Thyroid gland (tissue), 4 donors: ENCODE measurements around the gene C2orf42. TPM values are rescaled to one million over a fixed set of nuclear protein-coding genes. Genes with fewer than 3 reads are reported as not detected.
"Not testable (repeated sequence)": the region's sequence is repeated elsewhere in the genome, so short reads cannot be mapped to it uniquely, and the experiment has no call there.

Source experiments
- DNase-seq, 2 donors: peaks; one replicate each; pipeline ENCODE4 v3.0.0-alpha.2; 2019
- H3K27ac ChIP-seq, 3 donors: fragments of 200-600 bp; sonication (generic); 1 replicate in 2 of 3; 2 replicates in 1 of 3; pipeline ENCODE4 v1.5.1; 2016 to 2019; ENCODE audit warnings: mild to moderate bottlenecking in 1 of 3, moderate library complexity in 1 of 3
- H3K27me3 ChIP-seq: fragments of 200-600 bp; sonication (generic); one replicate; pipeline ENCODE4 v1.5.1; 2019
- H3K36me3 ChIP-seq, 2 donors: fragments of 200-600 bp; sonication (generic); one replicate each; pipeline ENCODE4 v1.5.1; 2016 to 2019
- H3K4me1 ChIP-seq, 2 donors: fragments of 200-600 bp; sonication (generic); one replicate each; pipeline ENCODE4 v1.5.1; 2017 to 2019
- H3K4me3 ChIP-seq, 3 donors: fragments of 200-600 bp; sonication (generic); replicated peaks in 1 of 3; 1 replicate in 2 of 3; 2 replicates in 1 of 3; pipeline ENCODE4 v1.5.1; 2016; ENCODE audit warnings: mild to moderate bottlenecking in 1 of 3
- H3K9me3 ChIP-seq: fragments of 200-600 bp; sonication (generic); one replicate; pipeline ENCODE4 v1.5.1; 2017
- POLR2A ChIP-seq, 2 donors: fragments of 450-650 bp; IDR thresholded peaks; one replicate each; pipeline ENCODE4 v1.6.1; 2017; ENCODE audit warnings: antibody characterized with exemption in 2 of 2, mild to moderate bottlenecking in 2 of 2, moderate library complexity in 1 of 2
- WGBS, 2 donors: methylation state at CpG; one replicate each; pipeline ENCODE4 v1.1.5; 2017; 5-methylcytosine and 5-hydroxymethylcytosine counted together
- intact Hi-C: fragments of 100-400 bp; cut with DNase I; formaldehyde crosslinking; loops from one replicate; pipeline ENCODE4 v1.15.1; 2023
- total RNA-seq, 4 donors: library from RNA; depleted of rRNA; stranded (reverse); fragments of >200 nt; gene quantifications; one replicate each; pipeline ENCODE4 v1.2.3, GENCODE V29; 2016
- TF ChIP-seq, protein P1 (sequence below), 6 experiments: fragments of 200-600 bp in 3 of 6; fragments of 450-650 bp in 3 of 6; sonication (generic) in 3 of 6; IDR thresholded peaks; one replicate each; pipeline ENCODE4 v1.5.1; 2016 to 2019; ENCODE audit warnings: antibody characterized with exemption in 6 of 6, mild to moderate bottlenecking in 2 of 6, inconsistent platforms in 1 of 6, moderate library complexity in 1 of 6

The C2orf42 gene
- total RNA-seq, 4 donors from 2014 or later: 9.8 to 26.5 (median 18.0) TPM

DNA sequence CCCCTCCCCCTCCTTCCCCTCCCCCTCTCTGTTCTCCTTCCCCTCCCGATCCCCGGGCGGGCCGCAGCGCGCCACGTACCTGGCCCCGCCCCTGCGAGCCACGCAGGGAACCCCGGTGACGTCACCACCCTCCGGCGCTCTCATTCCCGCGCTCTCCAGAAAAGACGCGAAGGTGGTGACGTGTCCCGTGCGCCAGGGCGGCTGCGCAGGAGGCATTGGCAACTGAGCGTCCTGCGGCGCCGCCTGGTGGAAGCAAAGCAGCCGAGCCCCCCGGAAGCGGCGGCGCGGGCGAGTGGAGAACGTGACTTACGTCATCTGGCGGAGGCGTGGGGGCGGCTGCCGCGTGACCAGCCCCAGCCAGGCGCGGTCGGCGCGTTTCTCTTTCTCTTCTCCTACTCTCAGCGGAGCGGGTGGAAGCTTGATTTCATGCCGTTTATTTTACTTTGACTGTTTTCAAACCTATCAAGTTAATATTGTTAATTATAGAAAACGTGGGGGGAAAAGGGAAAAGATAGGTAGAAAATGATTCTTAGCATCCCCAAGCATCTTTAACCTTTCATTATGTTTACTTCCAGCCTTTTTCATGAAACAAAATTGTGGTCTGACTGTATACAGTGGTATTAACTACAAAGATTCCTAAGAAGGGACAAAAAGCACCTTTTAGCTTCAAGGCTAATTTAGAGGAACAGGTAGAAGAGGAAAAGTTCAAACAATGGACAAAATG is 48.1 kb downstream of the C2orf42 start:
- no peaks in the 10 kb centered on the region for H3K27me3 ChIP-seq
- H3K27ac ChIP-seq: peak overlapping the region; percentile 98 to 100 (median 99)
- H3K36me3 ChIP-seq: no peaks in the 10 kb centered on the region
- H3K4me1 ChIP-seq: peaks cover 26 to 31% of the 10 kb centered on the region in 2 donors
- TF ChIP-seq, protein P1, sequence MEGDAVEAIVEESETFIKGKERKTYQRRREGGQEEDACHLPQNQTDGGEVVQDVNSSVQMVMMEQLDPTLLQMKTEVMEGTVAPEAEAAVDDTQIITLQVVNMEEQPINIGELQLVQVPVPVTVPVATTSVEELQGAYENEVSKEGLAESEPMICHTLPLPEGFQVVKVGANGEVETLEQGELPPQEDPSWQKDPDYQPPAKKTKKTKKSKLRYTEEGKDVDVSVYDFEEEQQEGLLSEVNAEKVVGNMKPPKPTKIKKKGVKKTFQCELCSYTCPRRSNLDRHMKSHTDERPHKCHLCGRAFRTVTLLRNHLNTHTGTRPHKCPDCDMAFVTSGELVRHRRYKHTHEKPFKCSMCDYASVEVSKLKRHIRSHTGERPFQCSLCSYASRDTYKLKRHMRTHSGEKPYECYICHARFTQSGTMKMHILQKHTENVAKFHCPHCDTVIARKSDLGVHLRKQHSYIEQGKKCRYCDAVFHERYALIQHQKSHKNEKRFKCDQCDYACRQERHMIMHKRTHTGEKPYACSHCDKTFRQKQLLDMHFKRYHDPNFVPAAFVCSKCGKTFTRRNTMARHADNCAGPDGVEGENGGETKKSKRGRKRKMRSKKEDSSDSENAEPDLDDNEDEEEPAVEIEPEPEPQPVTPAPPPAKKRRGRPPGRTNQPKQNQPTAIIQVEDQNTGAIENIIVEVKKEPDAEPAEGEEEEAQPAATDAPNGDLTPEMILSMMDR (IDR thresholded peaks at IDR 0.05): peak; percentile 83 to 100 (median 94)
- TF ChIP-seq POLR2A (IDR thresholded peaks at IDR 0.05): peak in 1 of 2 donors; percentile 73
- DNase-seq: peak; percentile 99 to 100
- peak overlapping the region in 2 of 3 donors; percentile 1 to 65 for H3K4me3 ChIP-seq
- no peaks in the 10 kb centered on the region for H3K9me3 ChIP-seq
- intact Hi-C loops: no loop called here
- WGBS, 2 donors: 0 to 1% methylated on average over 14 to 34 of the region's 50 CpGs

DNA sequence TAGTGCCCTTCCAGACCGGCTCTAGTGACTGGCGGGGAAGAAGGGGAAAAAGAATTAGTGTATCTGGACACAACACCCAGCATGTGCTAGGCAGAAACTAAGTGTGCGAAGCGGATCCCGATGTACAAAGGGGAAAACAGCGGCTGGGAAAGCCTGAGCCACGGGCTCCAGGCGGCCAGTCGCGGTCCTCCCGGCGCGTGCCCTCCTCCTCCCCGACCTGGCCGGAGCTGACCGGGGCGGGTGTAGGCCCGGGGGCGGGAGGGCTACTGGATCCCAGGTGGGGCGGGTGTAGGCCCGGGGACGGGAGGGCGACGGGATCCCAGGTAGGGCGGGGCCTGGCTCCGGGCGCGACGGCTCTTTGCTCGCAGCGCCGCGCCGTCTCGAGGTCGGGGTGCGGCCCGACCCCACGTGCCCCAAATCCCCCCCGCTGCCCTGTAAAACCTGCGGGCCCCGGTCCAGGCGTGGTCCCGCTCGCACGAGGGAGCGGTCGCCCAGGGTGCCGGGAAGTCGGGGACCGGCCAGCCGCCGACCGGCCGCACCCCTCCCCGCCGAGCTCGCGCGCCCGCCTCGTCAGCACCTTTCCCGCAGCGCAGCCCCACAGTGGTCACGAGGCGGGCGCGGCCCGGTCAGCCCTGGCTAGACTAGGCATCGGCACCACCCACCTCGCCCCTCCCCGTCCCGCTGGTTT is 48.8 kb downstream of the C2orf42 start:
- Histone ChIP-seq H3K27me3 (no peaks in the 10 kb centered on the region), H3K9me3 (no peaks in the 10 kb centered on the region), H3K4me1 (peaks cover 26 to 31% of the 10 kb centered on the region in 2 donors), H3K4me3 (peak overlapping the region; percentile 3 to 65 (median 3)), H3K36me3 (no peaks in the 10 kb centered on the region), H3K27ac (peak overlapping the region; percentile 98 to 100 (median 99))
- peak; percentile 91 to 92 for TF ChIP-seq POLR2A (IDR thresholded peaks at IDR 0.05)
- TF ChIP-seq, protein P1 (IDR thresholded peaks at IDR 0.05): peak in 1 of 6 experiments; percentile 11
- peak; percentile 78 to 81 for DNase-seq
- intact Hi-C loops: loop anchor here (2.0 kb wide), 1 partner anchor 55 kb away; the partner anchor contains the start of gene PCBP1
- WGBS, 2 donors: 2 to 3% methylated on average over 21 to 26 of the region's 73 CpGs

DNA sequence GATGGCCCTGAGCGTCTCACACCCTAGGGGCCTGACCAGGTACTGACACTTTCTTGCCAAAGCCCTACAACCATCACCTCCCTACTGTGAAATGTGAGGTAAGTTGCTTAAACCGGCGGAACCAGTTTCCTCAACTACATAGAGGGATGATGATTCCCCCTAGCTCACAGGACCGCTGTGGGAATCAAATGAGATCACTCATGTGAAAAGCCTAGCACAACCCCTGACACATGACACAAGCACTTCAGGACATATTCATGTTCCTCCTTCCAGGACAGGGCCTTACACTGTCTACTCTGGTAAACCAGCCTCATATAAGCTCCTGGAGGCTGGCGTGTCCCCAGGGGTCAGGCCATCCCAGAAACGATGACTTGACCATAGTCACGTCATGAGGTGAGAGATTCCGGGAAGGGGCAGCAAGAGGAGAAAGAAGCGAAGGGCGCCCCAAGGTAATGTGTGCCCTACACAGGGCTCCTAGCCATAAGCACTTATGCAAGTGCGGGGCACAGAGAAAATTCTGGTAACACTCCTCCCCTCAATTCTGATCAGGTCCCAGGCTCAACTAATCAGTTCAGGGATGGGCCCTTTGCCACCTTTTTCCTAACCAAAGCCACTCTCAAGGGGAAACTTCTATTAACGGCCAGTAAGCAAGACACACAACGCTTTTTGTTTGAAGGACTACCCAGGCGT is 49.5 kb downstream of the C2orf42 start:
- TF ChIP-seq, protein P1 (IDR thresholded peaks at IDR 0.05): peak in 5 of 6 experiments; percentile 22 to 84 (median 71)
- TF ChIP-seq POLR2A (IDR thresholded peaks at IDR 0.05): peak; percentile 61 to 85
- H3K27ac ChIP-seq: peak overlapping the region; percentile 98 to 100 (median 99)
- intact Hi-C loops: loop anchor here (2.0 kb wide), 1 partner anchor 55 kb away; the partner anchor contains the start of gene PCBP1
- no peaks in the 10 kb centered on the region for H3K9me3 ChIP-seq
- no peaks in the 10 kb centered on the region for H3K27me3 ChIP-seq
- DNase-seq: peak; percentile 88 to 90
- 29 to 33% methylated on average over 14 of the region's 14 CpGs for WGBS, 2 donors
- H3K36me3 ChIP-seq: no peaks in the 10 kb centered on the region
- H3K4me1 ChIP-seq: peaks cover 26 to 36% of the 10 kb centered on the region in 2 donors
- peak overlapping the region; percentile 3 to 65 (median 3) for H3K4me3 ChIP-seq

DNA sequence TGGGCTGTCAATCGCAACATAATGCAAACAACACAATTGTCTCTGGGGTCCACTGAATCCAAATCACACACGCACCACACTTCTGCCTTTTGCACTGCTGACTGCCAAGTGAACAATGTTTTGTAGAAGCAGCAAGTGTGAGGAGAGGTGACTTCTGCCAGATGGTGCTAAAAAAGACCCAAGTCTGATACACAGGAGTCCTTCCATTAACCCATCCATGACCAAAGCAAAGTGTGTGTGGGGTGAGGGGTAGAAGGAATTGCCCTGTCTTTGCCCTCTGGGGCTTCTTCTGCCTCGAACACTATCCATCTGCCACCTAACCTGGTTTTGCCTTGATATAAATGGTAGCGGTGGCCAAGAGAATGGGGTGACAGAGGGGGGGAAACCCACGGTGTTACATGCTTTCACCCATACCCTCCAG is 50.0 kb downstream of the C2orf42 start:
- no peak overlapping the region for H3K4me3 ChIP-seq
- intact Hi-C loops: loop anchor here (2.0 kb wide), 1 partner anchor 54 kb away; the partner anchor contains the start of gene PCBP1
- no peak for DNase-seq
- H3K36me3 ChIP-seq: no peaks in the 10 kb centered on the region
- no peaks in the 10 kb centered on the region for H3K27me3 ChIP-seq
- 45 to 55% methylated on average over 5 of the region's 5 CpGs for WGBS, 2 donors
- H3K9me3 ChIP-seq: no peaks in the 10 kb centered on the region
- TF ChIP-seq POLR2A (IDR thresholded peaks at IDR 0.05): no peak
- TF ChIP-seq, protein P1 (IDR thresholded peaks at IDR 0.05): no peak
- H3K27ac ChIP-seq: peak overlapping the region; percentile 98 to 100 (median 99)
- H3K4me1 ChIP-seq: peaks cover 26 to 42% of the 10 kb centered on the region in 2 donors

DNA sequence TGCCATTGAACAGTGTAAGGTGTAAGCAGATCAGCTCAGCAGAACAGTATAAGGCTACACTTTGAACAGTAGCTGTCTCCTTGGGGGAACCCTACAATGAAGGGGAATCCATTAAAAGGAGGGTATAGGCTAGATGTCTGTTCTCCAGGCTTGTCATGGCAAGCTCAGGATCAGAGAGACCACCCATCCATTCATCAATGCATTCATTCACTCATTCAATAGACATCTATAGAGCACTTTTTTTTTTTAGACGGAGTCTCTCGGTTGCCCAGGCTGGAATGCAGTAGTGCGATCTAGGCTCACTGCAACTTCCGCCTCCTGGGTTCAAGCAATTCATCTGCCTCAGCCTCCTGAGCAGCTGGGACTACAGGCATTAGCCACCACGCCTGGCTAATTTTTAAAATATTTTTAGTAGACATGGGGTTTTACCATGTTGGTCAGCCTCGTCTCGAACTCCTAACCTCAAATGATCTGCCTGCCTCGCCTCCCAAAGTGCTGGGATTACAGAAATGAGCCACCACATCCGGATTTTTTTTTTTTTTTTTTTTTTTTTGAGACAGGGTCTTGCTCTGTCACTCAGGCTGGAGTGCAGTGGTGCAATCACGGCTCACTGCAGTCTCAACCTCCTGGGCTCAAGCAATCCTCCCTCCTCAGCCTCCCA is 56.4 kb downstream of the C2orf42 start:
- WGBS, 2 donors: 90 to 91% methylated on average over 10 of the region's 10 CpGs
- intact Hi-C loops, H3K4me3 ChIP-seq, DNase-seq, H3K9me3 ChIP-seq, H3K36me3 ChIP-seq, H3K27me3 ChIP-seq: not testable (repeated sequence)
- Histone ChIP-seq H3K27ac (peak overlapping the region; percentile 92 to 97 (median 96)), H3K4me1 (peaks cover 32 to 62% of the 10 kb centered on the region in 2 donors)
